Type B pancreatic cell (in vitro differentiated cells): ENCODE data around the gene NFKB2. TPM values are rescaled to one million over a fixed set of nuclear protein-coding genes. Genes with fewer than 3 reads are reported as not detected.

ENCODE experiments used
- DNase-seq: peaks from one replicate; pipeline ENCODE4 v3.0.0; 2021; ENCODE audit warnings: mixed read lengths; ENCODE audit not compliant: unreplicated experiment; ENCODE audit errors: extremely low spot score
- H3K27ac Mint-ChIP-seq: 2 replicates; pipeline ENCODE4 v1.8.0; 2021; ENCODE audit warnings: mild to moderate bottlenecking, mixed read lengths
- H3K27me3 Mint-ChIP-seq: 2 replicates; pipeline ENCODE4 v1.8.0; 2021; ENCODE audit warnings: mixed read lengths
- H3K36me3 Mint-ChIP-seq: 2 replicates; pipeline ENCODE4 v1.8.0; 2021; ENCODE audit warnings: mixed read lengths
- H3K4me1 Mint-ChIP-seq: one replicate; pipeline ENCODE4 v1.8.0; 2021; ENCODE audit warnings: mixed read lengths; ENCODE audit not compliant: unreplicated experiment
- H3K4me3 Mint-ChIP-seq: 2 replicates; pipeline ENCODE4 v1.8.0; 2021; ENCODE audit warnings: mild to moderate bottlenecking, mixed read lengths
- H3K9me3 Mint-ChIP-seq: 2 replicates; pipeline ENCODE4 v1.8.0; 2021; ENCODE audit warnings: mixed read lengths
- CTCF ChIP-seq: fragments of 200-600 bp; sonication (generic); conservative IDR thresholded peaks from 2 replicates; pipeline ENCODE4 v1.5.0; 2021; ENCODE audit warnings: antibody characterized with exemption, mild to moderate bottlenecking
- total RNA-seq: library from RNA; stranded (reverse); gene quantifications from 2 replicates; pipeline ENCODE4 v1.2.1, GENCODE V29; 2021; ENCODE audit warnings: low replicate concordance

Gene NFKB2
- total RNA-seq, 1 donor from 2014 or later = 29.7 TPM

GRCh38 chr10:102435529-102436233, 40.2 kb downstream of the NFKB2 start:
- H3K4me3 Mint-ChIP-seq = peak overlapping the region; percentile 37
- peaks cover 28% of the 10 kb centered on the region for H3K4me1 Mint-ChIP-seq
- H3K9me3 Mint-ChIP-seq = no peaks in the 10 kb centered on the region
- H3K27me3 Mint-ChIP-seq = peaks cover 15% of the 10 kb centered on the region
- no peak overlapping the region for H3K27ac Mint-ChIP-seq
- TF ChIP-seq CTCF = no peak
- no peaks in the 10 kb centered on the region for H3K36me3 Mint-ChIP-seq
- no peak for DNase-seq

GRCh38 chr10:102436312-102436711, 40.8 kb downstream of the NFKB2 start:
- H3K4me3 Mint-ChIP-seq = no peak overlapping the region
- peaks cover 15% of the 10 kb centered on the region for H3K27me3 Mint-ChIP-seq
- no peak for TF ChIP-seq CTCF
- H3K9me3 Mint-ChIP-seq = no peaks in the 10 kb centered on the region
- H3K27ac Mint-ChIP-seq = no peak overlapping the region
- no peak for DNase-seq
- no peaks in the 10 kb centered on the region for H3K36me3 Mint-ChIP-seq
- H3K4me1 Mint-ChIP-seq = peaks cover 28% of the 10 kb centered on the region

GRCh38 chr10:102437515-102437914, 42.0 kb downstream of the NFKB2 start:
- TF ChIP-seq CTCF = no peak
- Mint-ChIP-seq H3K9me3 (no peaks in the 10 kb centered on the region), H3K4me1 (peaks cover 23% of the 10 kb centered on the region), H3K27ac (no peak overlapping the region), H3K4me3 (no peak overlapping the region), H3K36me3 (no peaks in the 10 kb centered on the region), H3K27me3 (peaks cover 17% of the 10 kb centered on the region)
- DNase-seq = no peak

GRCh38 chr10:102438374-102438773, 42.9 kb downstream of the NFKB2 start:
- Mint-ChIP-seq H3K36me3 (no peaks in the 10 kb centered on the region), H3K27ac (no peak overlapping the region), H3K4me1 (peaks cover 23% of the 10 kb centered on the region), H3K4me3 (no peak overlapping the region), H3K9me3 (no peaks in the 10 kb centered on the region), H3K27me3 (peaks cover 17% of the 10 kb centered on the region)
- no peak for TF ChIP-seq CTCF
- no peak for DNase-seq

- Mint-ChIP-seq H3K4me3 (no peak overlapping the region), H3K36me3 (no peaks in the 10 kb centered on the region), H3K9me3 (no peaks in the 10 kb centered on the region), H3K27ac (no peak overlapping the region), H3K4me1 (peaks cover 8% of the 10 kb centered on the region), H3K27me3 (peaks cover 3% of the 10 kb centered on the region)
- no peak for TF ChIP-seq CTCF
- no peak for DNase-seq
These were observed 49.3 kb downstream of the NFKB2 start for GRCh38 chr10:102444851-102445250.
